Thyroid gland (tissue), 4 donors: ENCODE measurements around the gene PSIP1. TPM values are rescaled to one million over a fixed set of nuclear protein-coding genes. Genes with fewer than 3 reads are reported as not detected.

ENCODE experiments used
- DNase-seq, 2 donors: peaks; one replicate each; pipeline ENCODE4 v3.0.0-alpha.2; 2019
- H3K27ac ChIP-seq, 3 donors: fragments of 200-600 bp; sonication (generic); 1 replicate in 2 of 3; 2 replicates in 1 of 3; pipeline ENCODE4 v1.5.1; 2016 to 2019; ENCODE audit warnings: mild to moderate bottlenecking in 1 of 3, moderate library complexity in 1 of 3
- H3K27me3 ChIP-seq: fragments of 200-600 bp; sonication (generic); one replicate; pipeline ENCODE4 v1.5.1; 2019
- H3K36me3 ChIP-seq, 2 donors: fragments of 200-600 bp; sonication (generic); one replicate each; pipeline ENCODE4 v1.5.1; 2016 to 2019
- H3K4me1 ChIP-seq, 2 donors: fragments of 200-600 bp; sonication (generic); one replicate each; pipeline ENCODE4 v1.5.1; 2017 to 2019
- H3K4me3 ChIP-seq, 3 donors: fragments of 200-600 bp; sonication (generic); replicated peaks in 1 of 3; 1 replicate in 2 of 3; 2 replicates in 1 of 3; pipeline ENCODE4 v1.5.1; 2016; ENCODE audit warnings: mild to moderate bottlenecking in 1 of 3
- H3K9me3 ChIP-seq: fragments of 200-600 bp; sonication (generic); one replicate; pipeline ENCODE4 v1.5.1; 2017
- POLR2A ChIP-seq, 2 donors: fragments of 450-650 bp; IDR thresholded peaks; one replicate each; pipeline ENCODE4 v1.6.1; 2017; ENCODE audit warnings: antibody characterized with exemption in 2 of 2, mild to moderate bottlenecking in 2 of 2, moderate library complexity in 1 of 2
- WGBS, 2 donors: methylation state at CpG; one replicate each; pipeline ENCODE4 v1.1.5; 2017; 5-methylcytosine and 5-hydroxymethylcytosine counted together
- intact Hi-C: fragments of 100-400 bp; cut with DNase I; formaldehyde crosslinking; loops from one replicate; pipeline ENCODE4 v1.15.1; 2023
- small RNA-seq: library from RNA; depleted of rRNA; stranded (forward); fragments of <200 nt; gene quantifications from one replicate; pipeline ENCODE3, GENCODE V24; 2016
- total RNA-seq, 4 donors: library from RNA; depleted of rRNA; stranded (reverse); fragments of >200 nt; gene quantifications; one replicate each; pipeline ENCODE4 v1.2.3, GENCODE V29; 2016
- TF ChIP-seq, protein P1 (sequence below), 6 experiments: fragments of 200-600 bp in 3 of 6; fragments of 450-650 bp in 3 of 6; sonication (generic) in 3 of 6; IDR thresholded peaks; one replicate each; pipeline ENCODE4 v1.5.1; 2016 to 2019; ENCODE audit warnings: antibody characterized with exemption in 6 of 6, mild to moderate bottlenecking in 2 of 6, inconsistent platforms in 1 of 6, moderate library complexity in 1 of 6

PSIP1 gene
- total RNA-seq, 4 donors from 2014 or later: 52.9 to 103 (median 62.7) TPM

GRCh38 chr9:15420796-15421195 lies 90.0 kb downstream of the PSIP1 start:
- Histone ChIP-seq H3K9me3 (no peaks in the 10 kb centered on the region), H3K4me1 (peaks cover 3 to 17% of the 10 kb centered on the region in 2 donors), H3K36me3 (peaks cover 0 to under 1% of the 10 kb centered on the region in 2 donors), H3K4me3 (no peak overlapping the region), H3K27ac (no peak overlapping the region), H3K27me3 (no peaks in the 10 kb centered on the region)
- TF ChIP-seq, protein P1, sequence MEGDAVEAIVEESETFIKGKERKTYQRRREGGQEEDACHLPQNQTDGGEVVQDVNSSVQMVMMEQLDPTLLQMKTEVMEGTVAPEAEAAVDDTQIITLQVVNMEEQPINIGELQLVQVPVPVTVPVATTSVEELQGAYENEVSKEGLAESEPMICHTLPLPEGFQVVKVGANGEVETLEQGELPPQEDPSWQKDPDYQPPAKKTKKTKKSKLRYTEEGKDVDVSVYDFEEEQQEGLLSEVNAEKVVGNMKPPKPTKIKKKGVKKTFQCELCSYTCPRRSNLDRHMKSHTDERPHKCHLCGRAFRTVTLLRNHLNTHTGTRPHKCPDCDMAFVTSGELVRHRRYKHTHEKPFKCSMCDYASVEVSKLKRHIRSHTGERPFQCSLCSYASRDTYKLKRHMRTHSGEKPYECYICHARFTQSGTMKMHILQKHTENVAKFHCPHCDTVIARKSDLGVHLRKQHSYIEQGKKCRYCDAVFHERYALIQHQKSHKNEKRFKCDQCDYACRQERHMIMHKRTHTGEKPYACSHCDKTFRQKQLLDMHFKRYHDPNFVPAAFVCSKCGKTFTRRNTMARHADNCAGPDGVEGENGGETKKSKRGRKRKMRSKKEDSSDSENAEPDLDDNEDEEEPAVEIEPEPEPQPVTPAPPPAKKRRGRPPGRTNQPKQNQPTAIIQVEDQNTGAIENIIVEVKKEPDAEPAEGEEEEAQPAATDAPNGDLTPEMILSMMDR (IDR thresholded peaks at IDR 0.05): no peak
- no peak for TF ChIP-seq POLR2A (IDR thresholded peaks at IDR 0.05)
- 80 to 85% methylated on average over 5 of the region's 5 CpGs for WGBS, 2 donors
- intact Hi-C loops: no loop called here
- no peak for DNase-seq

GRCh38 chr9:15417626-15418025 lies 93.1 kb downstream of the PSIP1 start:
- Histone ChIP-seq H3K36me3 (no peaks in the 10 kb centered on the region), H3K4me1 (peaks cover 0 to 3% of the 10 kb centered on the region in 2 donors), H3K4me3 (no peak overlapping the region), H3K27ac (no peak overlapping the region), H3K9me3 (no peaks in the 10 kb centered on the region), H3K27me3 (no peaks in the 10 kb centered on the region)
- no peak for DNase-seq
- intact Hi-C loops: no loop called here
- WGBS, 2 donors: 66 to 76% methylated on average over 6 of the region's 6 CpGs
- TF ChIP-seq POLR2A (IDR thresholded peaks at IDR 0.05): no peak
- TF ChIP-seq, protein P1 (IDR thresholded peaks at IDR 0.05): no peak

DNA sequence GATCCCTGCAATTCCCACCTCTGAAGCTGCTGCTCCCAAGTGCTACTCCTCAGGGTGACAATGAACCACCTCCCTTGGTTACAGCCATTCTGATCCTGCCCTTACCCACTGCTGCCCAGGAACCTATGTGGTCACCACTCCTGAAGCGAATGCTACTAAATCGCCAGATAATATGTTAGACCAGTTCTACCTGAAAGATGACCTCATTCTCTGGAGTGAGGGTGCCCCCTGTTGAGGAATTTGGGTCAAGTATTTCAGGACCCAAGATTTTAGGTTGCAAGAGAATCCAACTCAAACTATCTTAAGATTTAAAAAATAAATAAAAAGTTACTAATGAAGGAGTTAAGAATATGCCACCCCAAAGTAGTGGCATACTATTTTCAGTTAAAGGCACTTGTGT lies 93.9 kb downstream of the PSIP1 start:
- 58 to 64% methylated on average over 2 of the region's 2 CpGs for WGBS, 2 donors
- intact Hi-C loops: no loop called here
- Histone ChIP-seq H3K4me1 (peaks cover 0 to under 1% of the 10 kb centered on the region in 2 donors), H3K4me3 (no peak overlapping the region), H3K9me3 (no peaks in the 10 kb centered on the region), H3K27me3 (no peaks in the 10 kb centered on the region), H3K27ac (no peak overlapping the region), H3K36me3 (no peaks in the 10 kb centered on the region)
- TF ChIP-seq, protein P1 (IDR thresholded peaks at IDR 0.05): peak in 4 of 6 experiments; percentile 18 to 53 (median 40)
- no peak for TF ChIP-seq POLR2A (IDR thresholded peaks at IDR 0.05)
- DNase-seq: peak; percentile 48 to 51

Small RNAs within 50 kb of the gene (small RNA-seq; reads per million reads assigned to genes)
- not detected for gene AL513423.1
- gene RN7SL98P: not detected
- gene RNU6-246P: not detected
- not detected for gene RNU6-319P

Other genes with a start within 250 kb of the PSIP1 start
- 10 to 100 TPM; 10.3 to 18.7 (median 11.3) TPM for gene TTC39B, start 203.8 kb downstream of the PSIP1 start, total RNA-seq
- 10 to 100 TPM; 32.4 to 51.3 (median 34.2) TPM for gene SNAPC3, start 88.1 kb downstream of the PSIP1 start, total RNA-seq
- 1 to 10 TPM; 6.2 to 9.6 (median 7.8) TPM for gene CCDC171, start 42.1 kb upstream of the PSIP1 start, total RNA-seq